Neural progenitor cell (in vitro differentiated cells): ENCODE data around the gene PRPF4.

Experiments used
- CTCF ChIP-seq: fragments of 200-600 bp; sonication (generic); IDR thresholded peaks from 2 replicates; pipeline ENCODE4 v1.5.1; 2017; ENCODE audit warnings: antibody characterized with exemption, mild to moderate bottlenecking
- EZH2 ChIP-seq: fragments of 200-600 bp; sonication (generic); IDR thresholded peaks from 2 replicates; pipeline ENCODE4 v1.6.1; 2017; ENCODE audit warnings: antibody characterized with exemption, mild to moderate bottlenecking, moderate library complexity

GRCh38 chr9:113281356-113281755 is 5.9 kb downstream of the PRPF4 start:
- TF ChIP-seq CTCF (no peak), EZH2 (no peak)
